ENCODE measurements around the gene KIAA0319L. TPM values are rescaled to one million over a fixed set of nuclear protein-coding genes. Genes with fewer than 3 reads are reported as not detected.

KIAA0319L gene
- total RNA-seq, 2 donors from 2014 or later: 109 to 124 TPM

- 77% methylated on average over 8 of the region's 8 CpGs for WGBS
- TF ChIP-seq CTCF (IDR thresholded peaks at IDR 0.05) (no peak), POLR2AphosphoS5 (IDR thresholded peaks at IDR 0.05) (no peak), POLR2A (IDR thresholded peaks at IDR 0.05) (no peak)
- intact Hi-C loops (cut with DNase I): loop anchor here (10.0 kb wide), 1 partner anchor 237 kb away; no protein-coding TSS in a partner anchor
- Histone ChIP-seq H3K36me3 (peaks cover 0 to 2% of the 10 kb centered on the region in 2 donors), H3K27ac (no peak overlapping the region), H3K4me3 (no peak overlapping the region), H3K27me3 (replicated peaks; ENCODE audit: insufficient read depth) (no peaks in the 10 kb centered on the region), H3K4me1 (replicated peaks) (peaks cover 10% of the 10 kb centered on the region), H3K9me3 (no peaks in the 10 kb centered on the region)
- no peak for DNase-seq (ENCODE audit: low spot score)
These were observed 115.2 kb downstream of the KIAA0319L start for GRCh38 chr1:35441926-35442579.

DNA sequence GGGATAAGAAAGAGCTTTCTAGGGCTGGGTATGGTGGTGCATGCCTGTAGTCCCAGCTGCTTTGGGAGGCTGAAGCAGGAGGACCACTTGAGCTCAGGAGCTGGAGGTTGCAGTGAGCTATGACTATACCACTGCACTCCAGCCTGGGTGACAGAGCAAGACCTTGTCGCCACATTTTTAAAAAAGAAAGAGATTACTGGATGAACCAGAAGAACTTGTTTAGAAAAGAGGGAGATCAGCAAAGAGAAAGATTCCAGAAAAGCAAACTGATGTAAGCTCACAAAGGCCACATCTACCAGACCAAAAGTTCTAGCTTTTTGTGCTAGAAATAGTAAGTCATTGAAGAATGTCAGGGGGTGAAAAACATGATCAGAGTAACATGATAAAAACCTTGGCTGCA is 117.6 kb downstream of the KIAA0319L start:
- WGBS: 52% methylated on average over 1 of the region's 1 CpG
- Histone ChIP-seq H3K27ac (no peak overlapping the region), H3K4me3 (no peak overlapping the region), H3K36me3 (peaks cover 2 to 13% of the 10 kb centered on the region in 2 donors), H3K4me1 (replicated peaks) (peaks cover 10% of the 10 kb centered on the region), H3K27me3 (replicated peaks; ENCODE audit: insufficient read depth) (no peaks in the 10 kb centered on the region), H3K9me3 (no peaks in the 10 kb centered on the region)
- DNase-seq (ENCODE audit: low spot score): no peak
- no peak for TF ChIP-seq POLR2A (IDR thresholded peaks at IDR 0.05)
- TF ChIP-seq CTCF (IDR thresholded peaks at IDR 0.05): no peak
- no peak for TF ChIP-seq POLR2AphosphoS5 (IDR thresholded peaks at IDR 0.05)
- intact Hi-C loops (cut with DNase I): loop anchor here (10.0 kb wide), 1 partner anchor 235 kb away; no protein-coding TSS in a partner anchor

GRCh38 chr1:35437200-35437599 is 120.0 kb downstream of the KIAA0319L start:
- Histone ChIP-seq H3K27ac (no peak overlapping the region), H3K9me3 (no peaks in the 10 kb centered on the region), H3K27me3 (replicated peaks; ENCODE audit: insufficient read depth) (no peaks in the 10 kb centered on the region), H3K36me3 (peaks cover 0 to 18% of the 10 kb centered on the region in 2 donors), H3K4me1 (replicated peaks) (peaks cover 10% of the 10 kb centered on the region), H3K4me3 (no peak overlapping the region)
- TF ChIP-seq POLR2AphosphoS5 (IDR thresholded peaks at IDR 0.05) (no peak), CTCF (IDR thresholded peaks at IDR 0.05) (no peak), POLR2A (IDR thresholded peaks at IDR 0.05) (no peak)
- WGBS: 91% methylated on average over 9 of the region's 9 CpGs
- intact Hi-C loops (cut with DNase I): no loop called here
- no peak for DNase-seq (ENCODE audit: low spot score)

GRCh38 chr1:35436078-35436477 is 121.1 kb downstream of the KIAA0319L start:
- H3K9me3 ChIP-seq: no peaks in the 10 kb centered on the region
- H3K27ac ChIP-seq: no peak overlapping the region
- H3K27me3 ChIP-seq (replicated peaks; ENCODE audit: insufficient read depth): no peaks in the 10 kb centered on the region
- no peak for DNase-seq (ENCODE audit: low spot score)
- H3K4me1 ChIP-seq (replicated peaks): peaks cover 10% of the 10 kb centered on the region
- H3K4me3 ChIP-seq: no peak overlapping the region
- WGBS: 92% methylated on average over 10 of the region's 10 CpGs
- TF ChIP-seq POLR2A (IDR thresholded peaks at IDR 0.05): no peak
- H3K36me3 ChIP-seq: peaks cover 0 to 18% of the 10 kb centered on the region in 2 donors
- intact Hi-C loops (cut with DNase I): no loop called here

DNA sequence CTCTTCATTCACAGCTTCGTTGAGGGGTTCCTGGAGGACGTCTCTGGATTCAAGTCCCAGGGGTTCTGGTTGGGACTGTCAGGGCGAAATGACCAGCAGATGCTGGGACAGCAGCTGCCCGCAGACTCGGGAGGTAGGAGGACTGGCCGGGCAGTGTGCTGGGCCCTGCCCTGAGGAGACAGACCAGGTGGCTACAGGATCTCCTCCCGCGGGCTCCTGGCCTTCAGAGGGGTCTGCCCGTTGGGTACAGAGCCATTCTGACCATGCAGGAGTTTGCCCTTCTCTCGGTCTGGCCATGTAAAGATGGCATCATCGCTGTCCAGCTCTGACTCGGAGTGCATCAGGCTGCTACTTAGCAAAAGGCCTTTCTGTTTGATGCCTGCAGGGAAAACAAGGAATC is 122.5 kb downstream of the KIAA0319L start:
- intact Hi-C loops (cut with DNase I): no loop called here
- WGBS: 89% methylated on average over 12 of the region's 12 CpGs
- H3K36me3 ChIP-seq: peaks cover 0 to 18% of the 10 kb centered on the region in 2 donors

More for the DNA sequence above, 122.5 kb downstream of the KIAA0319L start:
- H3K9me3 ChIP-seq: no peaks in the 10 kb centered on the region
- H3K4me1 ChIP-seq (replicated peaks): peaks cover under 1% of the 10 kb centered on the region
- H3K27me3 ChIP-seq (replicated peaks; ENCODE audit: insufficient read depth): no peaks in the 10 kb centered on the region
- no peak for TF ChIP-seq POLR2A (IDR thresholded peaks at IDR 0.05)
- TF ChIP-seq CTCF (IDR thresholded peaks at IDR 0.05): no peak
- no peak for TF ChIP-seq POLR2AphosphoS5 (IDR thresholded peaks at IDR 0.05)
- H3K27ac ChIP-seq: no peak overlapping the region
- DNase-seq (ENCODE audit: low spot score): no peak
- no peak overlapping the region for H3K4me3 ChIP-seq

Data from prostate gland (tissue), 2 donors.